Ascending aorta (tissue), 2 donors: ENCODE data around the gene GRK1. TPM values are rescaled to one million over a fixed set of nuclear protein-coding genes. Genes with fewer than 3 reads are reported as not detected.

Source experiments
- DNase-seq, 2 donors: peaks; one replicate each; pipeline ENCODE4 v3.0.0-alpha.2; 2019; ENCODE audit warnings: low spot score in 2 of 2
- H3K27ac ChIP-seq, 2 donors: fragments of 200-600 bp; sonication (generic); one replicate each; pipeline ENCODE4 v1.5.1; 2016 to 2017; ENCODE audit warnings: mild to moderate bottlenecking in 1 of 2
- H3K27me3 ChIP-seq: fragments of 200-600 bp; sonication (generic); one replicate; pipeline ENCODE4 v1.5.1; 2017
- H3K36me3 ChIP-seq, 2 donors: fragments of 200-600 bp; sonication (generic); one replicate each; pipeline ENCODE4 v1.5.1; 2016
- H3K4me1 ChIP-seq, 2 donors: fragments of 200-600 bp; sonication (generic); one replicate each; pipeline ENCODE4 v1.5.1; 2016 to 2017; ENCODE audit warnings: mild to moderate bottlenecking in 1 of 2
- H3K4me3 ChIP-seq, 2 donors: fragments of 200-600 bp; sonication (generic); one replicate each; pipeline ENCODE4 v1.5.1; 2016 to 2017; ENCODE audit warnings: mild to moderate bottlenecking in 1 of 2
- H3K9me3 ChIP-seq, 2 donors: fragments of 200-600 bp; sonication (generic); one replicate each; pipeline ENCODE4 v1.5.1; 2016
- intact Hi-C: fragments of 100-400 bp; cut with DNase I; formaldehyde crosslinking; loops from one replicate; pipeline ENCODE4 v1.15.1; 2023
- total RNA-seq: library from RNA; depleted of rRNA; stranded (reverse); fragments of >200 nt; gene quantifications from one replicate; pipeline ENCODE4 v1.1.0, GENCODE V29; 2016
- TF ChIP-seq, protein P1 (sequence below), 3 experiments: fragments of 200-600 bp in 2 of 3; fragments of 450-650 bp in 1 of 3; sonication (generic) in 2 of 3; IDR thresholded peaks; one replicate each; pipeline ENCODE4 v1.5.1; 2016 to 2019; ENCODE audit warnings: antibody characterized with exemption in 3 of 3, mild to moderate bottlenecking in 1 of 3, moderate library complexity in 1 of 3

The GRK1 gene
- total RNA-seq, 1 donor from 2014 or later: not detected

GRCh38 chr13:113625965-113626721 is 40.9 kb upstream of the GRK1 start:
- no peaks in the 10 kb centered on the region for H3K9me3 ChIP-seq
- DNase-seq: no peak
- H3K4me1 ChIP-seq: peaks cover 0 to 3% of the 10 kb centered on the region in 2 donors
- no peak overlapping the region for H3K27ac ChIP-seq
- TF ChIP-seq, protein P1, sequence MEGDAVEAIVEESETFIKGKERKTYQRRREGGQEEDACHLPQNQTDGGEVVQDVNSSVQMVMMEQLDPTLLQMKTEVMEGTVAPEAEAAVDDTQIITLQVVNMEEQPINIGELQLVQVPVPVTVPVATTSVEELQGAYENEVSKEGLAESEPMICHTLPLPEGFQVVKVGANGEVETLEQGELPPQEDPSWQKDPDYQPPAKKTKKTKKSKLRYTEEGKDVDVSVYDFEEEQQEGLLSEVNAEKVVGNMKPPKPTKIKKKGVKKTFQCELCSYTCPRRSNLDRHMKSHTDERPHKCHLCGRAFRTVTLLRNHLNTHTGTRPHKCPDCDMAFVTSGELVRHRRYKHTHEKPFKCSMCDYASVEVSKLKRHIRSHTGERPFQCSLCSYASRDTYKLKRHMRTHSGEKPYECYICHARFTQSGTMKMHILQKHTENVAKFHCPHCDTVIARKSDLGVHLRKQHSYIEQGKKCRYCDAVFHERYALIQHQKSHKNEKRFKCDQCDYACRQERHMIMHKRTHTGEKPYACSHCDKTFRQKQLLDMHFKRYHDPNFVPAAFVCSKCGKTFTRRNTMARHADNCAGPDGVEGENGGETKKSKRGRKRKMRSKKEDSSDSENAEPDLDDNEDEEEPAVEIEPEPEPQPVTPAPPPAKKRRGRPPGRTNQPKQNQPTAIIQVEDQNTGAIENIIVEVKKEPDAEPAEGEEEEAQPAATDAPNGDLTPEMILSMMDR (IDR thresholded peaks at IDR 0.05): no peak
- intact Hi-C loops: no loop called here
- no peak overlapping the region for H3K4me3 ChIP-seq
- no peaks in the 10 kb centered on the region for H3K27me3 ChIP-seq
- H3K36me3 ChIP-seq: peaks cover 0 to 3% of the 10 kb centered on the region in 2 donors

GRCh38 chr13:113627136-113627535 is 39.9 kb upstream of the GRK1 start:
- Histone ChIP-seq H3K4me3 (no peak overlapping the region), H3K36me3 (peaks cover 2 to 3% of the 10 kb centered on the region in 2 donors), H3K27me3 (no peaks in the 10 kb centered on the region), H3K4me1 (peaks cover 0 to 3% of the 10 kb centered on the region in 2 donors), H3K9me3 (no peaks in the 10 kb centered on the region), H3K27ac (no peak overlapping the region)
- DNase-seq: no peak
- TF ChIP-seq, protein P1 (IDR thresholded peaks at IDR 0.05): no peak
- intact Hi-C loops: no loop called here

DNA sequence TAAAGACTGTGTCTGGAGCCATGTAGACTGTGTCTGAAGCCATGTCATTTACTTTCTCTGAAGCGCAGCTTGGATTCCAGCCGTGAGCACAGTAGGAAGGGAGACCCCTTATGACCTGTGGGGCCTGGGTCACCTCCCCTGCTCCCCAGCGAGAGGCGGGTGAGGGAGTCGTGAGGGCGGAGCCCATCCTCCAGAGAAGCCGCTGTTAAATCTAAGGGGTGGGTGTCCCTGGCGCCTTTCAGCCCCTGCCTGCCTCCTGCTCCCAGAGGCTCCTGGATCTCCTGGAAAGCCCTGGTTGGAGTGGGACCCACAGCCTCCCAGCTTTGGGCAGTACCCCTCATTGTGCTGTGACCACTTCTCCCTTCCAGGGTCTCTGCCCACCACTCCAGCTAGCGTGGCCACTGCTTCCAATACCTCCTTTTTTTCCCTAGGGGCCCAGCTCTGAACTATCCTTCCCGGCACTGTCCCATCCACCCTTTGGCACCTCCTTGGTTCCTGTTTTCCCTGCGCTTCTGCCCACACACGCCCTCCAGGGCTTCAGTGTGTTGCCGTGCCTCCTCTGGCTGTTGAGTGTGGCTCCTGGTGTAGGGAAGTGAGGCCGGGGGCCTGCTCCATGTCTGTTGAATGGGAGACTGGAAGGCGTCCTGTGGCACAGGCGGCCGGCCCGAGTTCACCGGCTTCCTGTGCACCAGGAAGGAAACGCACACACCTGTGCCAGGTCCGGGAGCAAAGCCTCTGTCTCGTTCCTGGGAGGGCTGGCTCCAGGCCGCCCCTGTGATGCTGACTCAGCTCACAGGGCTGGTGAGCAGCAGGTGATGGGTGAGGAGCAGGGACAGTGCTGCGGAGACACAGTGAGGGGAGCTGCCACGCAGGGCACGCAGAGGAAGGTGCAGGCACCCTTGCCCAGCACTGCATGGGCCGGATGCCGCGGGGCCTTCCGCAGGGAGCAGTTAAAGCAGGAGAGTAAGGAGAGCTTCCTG is 38.4 kb upstream of the GRK1 start:
- peaks cover 5% of the 10 kb centered on the region in 2 donors for H3K36me3 ChIP-seq
- no peak overlapping the region for H3K27ac ChIP-seq
- TF ChIP-seq, protein P1 (IDR thresholded peaks at IDR 0.05): no peak
- intact Hi-C loops: no loop called here
- peaks cover 0 to 3% of the 10 kb centered on the region in 2 donors for H3K4me1 ChIP-seq
- H3K27me3 ChIP-seq: no peaks in the 10 kb centered on the region
- H3K4me3 ChIP-seq: no peak overlapping the region
- H3K9me3 ChIP-seq: no peaks in the 10 kb centered on the region
- no peak for DNase-seq

GRCh38 chr13:113629866-113630265 is 37.2 kb upstream of the GRK1 start:
- Histone ChIP-seq H3K4me3 (no peak overlapping the region), H3K4me1 (peaks cover 0 to 3% of the 10 kb centered on the region in 2 donors), H3K9me3 (no peaks in the 10 kb centered on the region), H3K27ac (no peak overlapping the region), H3K27me3 (no peaks in the 10 kb centered on the region), H3K36me3 (peaks cover 10 to 11% of the 10 kb centered on the region in 2 donors)
- TF ChIP-seq, protein P1 (IDR thresholded peaks at IDR 0.05): no peak
- DNase-seq: no peak
- intact Hi-C loops: no loop called here

- Histone ChIP-seq H3K4me1 (peaks cover 0 to 3% of the 10 kb centered on the region in 2 donors), H3K27me3 (no peaks in the 10 kb centered on the region), H3K27ac (no peak overlapping the region), H3K9me3 (no peaks in the 10 kb centered on the region), H3K4me3 (no peak overlapping the region), H3K36me3 (peaks cover 13 to 14% of the 10 kb centered on the region in 2 donors)
- intact Hi-C loops: no loop called here
- DNase-seq: no peak
- TF ChIP-seq, protein P1 (IDR thresholded peaks at IDR 0.05): no peak
Measured at GRCh38 chr13:113630296-113630695, 36.7 kb upstream of the GRK1 start.
